VCaP (cell line): ENCODE results near the gene FKBP15.

Source experiments
- H3K27ac ChIP-seq: fragments of 450-650 bp; 2 replicates; pipeline ENCODE4 v1.5.1; 2017
- TF ChIP-seq, protein P1 (sequence below): fragments of 450-650 bp; conservative IDR thresholded peaks from 2 replicates; pipeline ENCODE4 v1.5.1; 2017; ENCODE audit warnings: mild to moderate bottlenecking, moderate library complexity

FKBP15 gene

DNA sequence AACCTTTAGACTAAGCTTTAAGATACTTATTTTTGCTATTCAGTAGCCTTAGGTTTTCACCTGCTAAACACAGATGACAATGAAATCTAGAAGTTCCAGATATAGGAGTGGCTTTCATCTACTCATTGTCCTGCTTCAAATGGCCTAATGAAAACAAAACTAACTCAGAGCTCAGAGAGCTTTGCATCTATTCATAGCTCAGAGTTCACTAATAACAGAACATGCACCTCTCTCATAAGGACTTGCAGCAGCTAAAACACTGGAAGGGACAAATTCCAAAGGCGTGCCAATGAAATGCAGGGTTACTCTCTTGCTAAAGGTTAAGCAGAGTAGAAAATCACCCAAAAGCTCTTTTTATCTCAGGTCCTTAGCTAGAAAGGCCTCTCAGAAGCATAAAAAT lies 41.2 kb downstream of the FKBP15 start:
- TF ChIP-seq, protein P1, sequence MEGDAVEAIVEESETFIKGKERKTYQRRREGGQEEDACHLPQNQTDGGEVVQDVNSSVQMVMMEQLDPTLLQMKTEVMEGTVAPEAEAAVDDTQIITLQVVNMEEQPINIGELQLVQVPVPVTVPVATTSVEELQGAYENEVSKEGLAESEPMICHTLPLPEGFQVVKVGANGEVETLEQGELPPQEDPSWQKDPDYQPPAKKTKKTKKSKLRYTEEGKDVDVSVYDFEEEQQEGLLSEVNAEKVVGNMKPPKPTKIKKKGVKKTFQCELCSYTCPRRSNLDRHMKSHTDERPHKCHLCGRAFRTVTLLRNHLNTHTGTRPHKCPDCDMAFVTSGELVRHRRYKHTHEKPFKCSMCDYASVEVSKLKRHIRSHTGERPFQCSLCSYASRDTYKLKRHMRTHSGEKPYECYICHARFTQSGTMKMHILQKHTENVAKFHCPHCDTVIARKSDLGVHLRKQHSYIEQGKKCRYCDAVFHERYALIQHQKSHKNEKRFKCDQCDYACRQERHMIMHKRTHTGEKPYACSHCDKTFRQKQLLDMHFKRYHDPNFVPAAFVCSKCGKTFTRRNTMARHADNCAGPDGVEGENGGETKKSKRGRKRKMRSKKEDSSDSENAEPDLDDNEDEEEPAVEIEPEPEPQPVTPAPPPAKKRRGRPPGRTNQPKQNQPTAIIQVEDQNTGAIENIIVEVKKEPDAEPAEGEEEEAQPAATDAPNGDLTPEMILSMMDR = no peak

DNA sequence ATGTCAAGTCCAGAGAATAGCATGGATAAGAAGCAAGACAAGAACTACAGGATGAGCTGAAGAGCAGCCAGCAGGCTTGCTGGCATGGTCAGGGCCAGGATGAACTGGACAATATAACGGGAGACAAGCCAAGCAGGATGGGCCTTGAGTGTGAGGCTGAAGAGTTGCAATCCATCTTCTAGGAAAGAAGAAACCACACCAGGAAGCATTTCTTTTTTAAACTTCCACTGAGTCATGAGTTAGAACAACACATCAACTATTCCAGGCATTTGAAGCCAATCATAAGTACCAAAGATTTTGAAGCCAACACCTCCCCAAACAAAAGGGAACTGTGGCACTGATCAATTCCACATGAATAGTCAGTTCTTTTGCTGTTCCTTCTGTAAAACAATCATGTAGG lies 43.0 kb downstream of the FKBP15 start:
- no peak overlapping the region for H3K27ac ChIP-seq
- TF ChIP-seq, protein P1 = no peak

More for the DNA sequence above, 41.2 kb downstream of the FKBP15 start:
- H3K27ac ChIP-seq = no peak overlapping the region

DNA sequence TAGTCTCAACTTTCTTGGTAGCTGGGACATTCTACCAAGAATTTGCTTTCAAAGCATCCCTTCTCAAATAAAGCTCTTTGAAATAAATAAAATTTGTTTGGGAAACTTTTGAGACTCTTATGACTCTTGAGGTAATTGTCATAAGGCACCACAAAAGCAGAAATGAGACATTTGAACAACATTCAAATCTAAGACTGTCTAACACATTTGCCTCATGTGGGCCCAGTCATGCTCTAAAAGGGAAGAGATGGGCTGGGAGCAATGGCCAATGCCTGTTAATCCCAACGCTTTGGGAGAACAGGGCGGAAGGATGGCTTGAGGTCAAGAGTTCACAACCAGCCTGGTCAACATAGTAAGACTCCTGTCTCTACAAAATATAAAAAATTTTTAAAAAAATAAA lies 43.8 kb downstream of the FKBP15 start:
- TF ChIP-seq, protein P1 = no peak
- no peak overlapping the region for H3K27ac ChIP-seq

DNA sequence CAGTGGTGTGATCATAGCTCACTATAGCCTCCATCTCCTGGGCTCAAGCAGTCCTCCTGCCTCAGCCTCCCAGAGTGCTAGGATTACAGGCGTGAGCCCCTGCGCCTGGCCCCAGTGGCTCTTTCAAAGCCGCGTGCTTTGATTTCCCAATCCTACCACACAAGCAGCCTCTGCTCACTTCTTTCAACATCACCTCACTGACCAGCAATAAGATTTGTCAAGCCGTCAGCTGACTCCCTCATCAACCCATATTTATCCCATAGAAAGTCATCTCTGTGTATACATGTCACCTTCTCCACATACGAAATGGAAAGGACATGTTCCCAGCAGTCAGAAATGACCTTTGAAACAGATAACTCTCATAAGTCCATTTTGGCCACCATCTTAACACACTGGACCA lies 44.3 kb downstream of the FKBP15 start:
- TF ChIP-seq, protein P1 = no peak
- no peak overlapping the region for H3K27ac ChIP-seq

DNA sequence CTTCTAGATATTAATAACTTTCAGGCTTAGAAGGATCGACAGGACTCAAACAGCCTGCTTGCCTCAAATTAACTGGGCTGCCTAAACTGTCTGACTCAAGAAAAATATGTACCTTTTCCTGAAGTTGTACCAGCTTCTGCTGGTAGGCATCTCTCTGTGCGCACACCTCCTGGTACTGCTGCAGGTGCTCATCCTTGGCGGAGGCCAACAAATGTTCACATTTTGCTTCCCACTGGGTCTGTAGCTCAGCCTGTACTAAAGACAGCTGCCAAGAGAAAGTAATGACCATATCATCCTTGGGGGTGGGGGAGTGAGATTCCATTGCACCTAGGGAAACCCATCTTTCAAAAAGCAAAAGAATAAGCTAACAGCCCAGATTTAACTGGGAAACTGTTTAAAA lies 47.7 kb downstream of the FKBP15 start:
- no peak overlapping the region; the same call in 1 of the 2 replicates for H3K27ac ChIP-seq
- TF ChIP-seq, protein P1 = no peak

DNA sequence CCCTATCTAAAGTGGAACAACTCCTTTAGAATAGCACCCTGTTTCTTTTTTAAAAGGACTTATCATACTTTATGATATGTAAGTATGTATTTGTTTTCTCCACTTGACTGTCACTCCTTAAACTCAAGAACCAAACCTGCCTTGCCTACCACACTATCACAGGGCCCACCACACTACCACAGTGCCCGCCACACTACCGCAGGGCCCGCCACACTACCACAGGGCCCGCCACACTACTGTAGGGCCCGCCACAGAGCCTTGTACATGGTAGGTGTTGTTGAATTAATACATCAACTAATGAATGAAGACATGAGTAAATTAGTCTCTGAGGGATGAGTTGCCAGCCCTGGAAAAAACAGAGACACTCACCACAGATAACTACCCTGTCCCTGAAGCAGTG lies 52.3 kb downstream of the FKBP15 start:
- no peak overlapping the region for H3K27ac ChIP-seq
- TF ChIP-seq, protein P1 = no peak

DNA sequence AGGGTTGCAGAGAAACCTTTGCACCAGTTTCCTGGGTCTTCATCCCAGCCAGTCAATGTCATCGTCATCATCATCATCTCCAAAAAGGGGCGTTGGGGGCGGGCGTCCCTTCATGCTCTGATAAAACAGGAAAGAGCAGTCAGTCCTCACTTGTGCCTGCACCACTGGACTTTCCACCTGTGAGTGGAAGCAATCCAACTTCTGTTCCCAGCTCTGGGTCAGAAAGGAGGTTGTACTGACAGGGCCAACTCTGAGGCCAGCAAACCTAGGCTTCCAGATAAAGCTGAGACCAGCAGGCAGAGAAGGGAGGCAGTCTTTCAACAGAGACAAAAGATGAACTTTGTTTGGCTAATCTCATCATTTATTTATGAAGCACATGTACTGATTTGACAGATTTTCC lies 55.0 kb downstream of the FKBP15 start:
- H3K27ac ChIP-seq = no peak overlapping the region
- TF ChIP-seq, protein P1 = no peak
